ENCODE results near the gene PPAT. TPM values are rescaled to one million over a fixed set of nuclear protein-coding genes. Genes with fewer than 3 reads are reported as not detected.
A peak's percentile ranks its signal among the peaks of the same experiment; 100 is the strongest.

Gene PPAT
- total RNA-seq, 4 donors from 2014 or later: 1.8 to 29.0 (median 6.9) TPM

DNA sequence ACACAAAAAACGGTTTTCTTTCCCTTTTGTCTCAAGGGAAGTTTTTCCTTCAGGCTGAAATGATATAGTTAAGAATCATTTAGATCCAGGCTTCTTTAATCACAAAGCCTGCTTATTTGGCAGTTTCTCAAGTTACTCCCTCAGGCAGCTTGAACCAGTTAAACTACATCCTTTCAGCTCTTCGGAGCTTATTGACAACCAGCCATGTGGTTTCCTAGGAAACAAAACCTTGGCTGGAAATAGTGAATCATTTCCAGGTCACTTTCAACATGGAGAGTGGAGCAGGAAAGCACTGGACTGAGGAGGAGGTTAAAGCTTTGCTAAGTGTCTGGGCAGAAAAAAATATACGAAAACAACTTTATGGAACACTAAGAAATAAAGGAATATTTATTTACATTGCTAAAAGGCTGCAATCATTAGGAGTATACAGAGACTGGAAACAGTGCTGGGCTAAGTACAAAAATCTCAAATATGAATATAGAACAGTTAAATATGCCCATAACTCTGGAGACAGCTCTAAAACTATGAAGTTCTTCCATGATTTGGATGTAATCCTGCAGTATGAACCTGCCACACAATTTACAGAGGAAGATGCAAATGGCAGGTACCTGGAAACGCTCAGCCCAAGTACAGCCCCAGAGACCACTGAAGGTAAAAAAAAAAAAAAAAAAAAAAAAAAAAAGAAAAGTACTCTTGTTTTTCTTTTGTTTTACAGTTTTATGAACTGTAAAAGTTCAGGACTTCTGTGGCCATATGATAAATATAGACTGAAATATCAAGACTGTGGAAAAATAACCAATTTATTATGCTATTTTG, 25.0 kb downstream of the PPAT start:
- intact Hi-C loops (cut with DNase I; ENCODE audit: low total_unique reads): no loop called here
- Histone ChIP-seq H3K36me3 (no peaks in the 10 kb centered on the region), H3K4me1 (no peaks in the 10 kb centered on the region), H3K9me3 (no peaks in the 10 kb centered on the region), H3K27ac (peak overlapping the region; percentile 44 to 50), H3K4me3 (peak overlapping the region in 1 of 2 donors; percentile 12), H3K27me3 (no peaks in the 10 kb centered on the region)
- peak; percentile 50 to 72 for DNase-seq
- TF ChIP-seq, protein P1, sequence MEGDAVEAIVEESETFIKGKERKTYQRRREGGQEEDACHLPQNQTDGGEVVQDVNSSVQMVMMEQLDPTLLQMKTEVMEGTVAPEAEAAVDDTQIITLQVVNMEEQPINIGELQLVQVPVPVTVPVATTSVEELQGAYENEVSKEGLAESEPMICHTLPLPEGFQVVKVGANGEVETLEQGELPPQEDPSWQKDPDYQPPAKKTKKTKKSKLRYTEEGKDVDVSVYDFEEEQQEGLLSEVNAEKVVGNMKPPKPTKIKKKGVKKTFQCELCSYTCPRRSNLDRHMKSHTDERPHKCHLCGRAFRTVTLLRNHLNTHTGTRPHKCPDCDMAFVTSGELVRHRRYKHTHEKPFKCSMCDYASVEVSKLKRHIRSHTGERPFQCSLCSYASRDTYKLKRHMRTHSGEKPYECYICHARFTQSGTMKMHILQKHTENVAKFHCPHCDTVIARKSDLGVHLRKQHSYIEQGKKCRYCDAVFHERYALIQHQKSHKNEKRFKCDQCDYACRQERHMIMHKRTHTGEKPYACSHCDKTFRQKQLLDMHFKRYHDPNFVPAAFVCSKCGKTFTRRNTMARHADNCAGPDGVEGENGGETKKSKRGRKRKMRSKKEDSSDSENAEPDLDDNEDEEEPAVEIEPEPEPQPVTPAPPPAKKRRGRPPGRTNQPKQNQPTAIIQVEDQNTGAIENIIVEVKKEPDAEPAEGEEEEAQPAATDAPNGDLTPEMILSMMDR (IDR thresholded peaks at IDR 0.05): no peak
- TF ChIP-seq POLR2A (IDR thresholded peaks at IDR 0.05): no peak

DNA sequence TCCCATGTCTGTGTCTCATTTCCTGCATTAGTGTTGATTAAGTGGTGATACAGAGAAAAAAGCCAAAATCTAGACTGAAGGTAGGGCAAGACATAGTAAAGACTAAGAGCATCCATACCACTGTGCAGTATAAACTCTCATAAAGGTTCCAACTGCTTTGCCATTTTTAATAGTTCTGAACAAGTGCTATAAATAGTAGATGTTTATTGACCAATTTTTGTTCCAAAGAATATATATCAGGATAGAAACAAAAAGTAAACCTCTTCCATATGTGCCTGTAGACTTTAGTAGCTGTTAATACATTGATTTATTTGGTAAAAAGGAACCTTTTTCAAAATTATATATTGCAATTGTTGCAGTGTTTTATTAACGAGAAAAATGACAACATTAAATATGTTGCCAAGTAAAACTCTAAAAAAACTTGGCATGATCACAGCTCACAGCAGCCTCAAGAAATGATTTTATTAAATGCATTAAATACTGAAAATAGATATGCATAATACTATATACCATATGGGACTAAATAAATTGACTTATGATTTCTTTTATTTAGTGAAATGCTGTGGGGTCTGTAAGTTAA, 25.8 kb downstream of the PPAT start:
- TF ChIP-seq, protein P1 (IDR thresholded peaks at IDR 0.05): no peak
- Histone ChIP-seq H3K4me1 (no peaks in the 10 kb centered on the region), H3K4me3 (peak overlapping the region in 1 of 2 donors; percentile 12), H3K36me3 (no peaks in the 10 kb centered on the region), H3K27me3 (no peaks in the 10 kb centered on the region), H3K27ac (peak overlapping the region; percentile 44 to 50), H3K9me3 (no peaks in the 10 kb centered on the region)
- DNase-seq: no peak
- intact Hi-C loops (cut with DNase I; ENCODE audit: low total_unique reads): no loop called here

DNA sequence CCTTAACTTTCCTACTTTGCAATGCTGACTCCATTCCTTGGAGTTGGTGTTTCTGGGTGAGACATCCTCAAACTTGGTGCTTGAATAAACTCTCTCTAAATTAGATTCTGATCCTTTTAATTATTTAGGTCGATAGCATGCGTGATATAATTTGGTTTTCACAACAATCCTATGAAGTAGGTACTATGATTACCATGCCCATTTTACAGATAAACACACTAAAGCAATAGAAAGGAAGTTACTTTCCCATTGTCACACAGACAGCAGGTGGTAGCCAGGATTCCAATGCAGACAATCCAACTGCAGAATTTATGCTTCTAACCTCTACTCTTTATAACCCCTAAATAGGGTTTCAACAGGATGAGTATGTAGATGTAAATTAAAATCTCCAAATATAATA, 26.4 kb downstream of the PPAT start:
- Histone ChIP-seq H3K4me3 (no peak overlapping the region), H3K9me3 (no peaks in the 10 kb centered on the region), H3K4me1 (no peaks in the 10 kb centered on the region), H3K27ac (no peak overlapping the region), H3K27me3 (no peaks in the 10 kb centered on the region), H3K36me3 (no peaks in the 10 kb centered on the region)
- no peak for DNase-seq
- TF ChIP-seq, protein P1 (IDR thresholded peaks at IDR 0.05): no peak
- no peak for TF ChIP-seq POLR2A (IDR thresholded peaks at IDR 0.05)
- intact Hi-C loops (cut with DNase I; ENCODE audit: low total_unique reads): no loop called here

DNA sequence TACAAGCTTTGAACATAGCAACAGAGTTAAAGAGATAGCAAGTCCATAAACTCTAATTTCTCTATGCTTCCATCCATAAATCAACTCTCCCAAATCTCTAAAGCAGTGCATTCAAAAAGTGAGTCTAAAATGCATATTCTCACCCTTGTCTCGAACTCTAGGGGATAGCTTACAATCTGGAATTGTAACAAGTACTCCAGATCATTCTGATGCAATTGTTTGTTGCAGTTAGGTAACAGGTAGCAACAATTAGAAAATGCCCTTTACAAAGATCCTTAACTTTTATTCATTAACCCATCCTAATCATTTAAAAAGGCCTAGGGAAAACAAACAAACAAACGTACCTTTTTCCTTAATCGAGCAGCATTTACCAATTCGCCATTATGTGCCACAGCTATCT, 29.3 kb downstream of the PPAT start:
- H3K36me3 ChIP-seq: no peaks in the 10 kb centered on the region
- intact Hi-C loops (cut with DNase I; ENCODE audit: low total_unique reads): no loop called here
- DNase-seq: no peak
- H3K4me3 ChIP-seq: no peak overlapping the region
- H3K27me3 ChIP-seq: no peaks in the 10 kb centered on the region
- no peaks in the 10 kb centered on the region for H3K4me1 ChIP-seq
- TF ChIP-seq, protein P1 (IDR thresholded peaks at IDR 0.05): no peak
- no peak for TF ChIP-seq POLR2A (IDR thresholded peaks at IDR 0.05)
- no peaks in the 10 kb centered on the region for H3K9me3 ChIP-seq
- no peak overlapping the region for H3K27ac ChIP-seq

DNA sequence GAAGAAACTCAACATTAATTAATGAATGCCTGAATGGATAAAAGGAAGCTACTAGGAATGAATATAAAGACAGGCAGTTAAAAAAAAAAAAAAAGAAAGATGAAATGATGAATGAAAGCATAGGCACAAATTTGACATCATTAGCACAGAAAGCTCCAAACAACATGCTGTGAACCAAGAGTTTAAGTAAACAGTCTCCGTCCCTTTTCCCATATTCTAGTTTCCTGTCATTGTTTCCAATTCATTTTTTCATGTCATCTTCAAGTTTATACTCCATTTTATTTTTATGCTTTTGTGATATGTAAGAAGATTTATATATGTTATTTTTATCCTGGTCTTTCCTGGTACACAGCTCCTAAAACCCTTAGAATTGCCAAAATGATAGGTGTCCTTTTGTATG, 30.4 kb downstream of the PPAT start:
- TF ChIP-seq, protein P1 (IDR thresholded peaks at IDR 0.05): no peak
- no peak for TF ChIP-seq POLR2A (IDR thresholded peaks at IDR 0.05)

More for the DNA sequence above, 30.4 kb downstream of the PPAT start:
- no peaks in the 10 kb centered on the region for H3K36me3 ChIP-seq
- H3K9me3 ChIP-seq: no peaks in the 10 kb centered on the region
- H3K27me3 ChIP-seq: no peaks in the 10 kb centered on the region
- H3K27ac ChIP-seq: no peak overlapping the region
- H3K4me3 ChIP-seq: no peak overlapping the region
- H3K4me1 ChIP-seq: no peaks in the 10 kb centered on the region
- intact Hi-C loops (cut with DNase I; ENCODE audit: low total_unique reads): no loop called here
- DNase-seq: no peak
